HepG2 (cell line): Measurements from ENCODE around the gene TEX29. TPM values are rescaled to one million over a fixed set of nuclear protein-coding genes. Genes with fewer than 3 reads are reported as not detected.

Source experiments
- ATAC-seq: fragments of 200-7000 bp; cut with Tn5 transposase; 3 replicates; pipeline ENCODE4 v1.9.1; 2020; ENCODE audit warnings: mild to moderate bottlenecking, moderate library complexity
- BruUV-seq: library from RNA; stranded (reverse); fragments of 400-500 nt; replicated peaks from 2 replicates; lab custom pipeline; 2021; lab: Mats Ljungman, UMichigan
- CTCF ChIA-PET: fragments of 300-600 bp; formaldehyde crosslinking; extraction: SDS; loops from one replicate; lab custom pipeline; 2021; ENCODE audit warnings: low total read pairs, inconsistent platforms, low intra/inter-chr PET ratio; lab: Yijun Ruan, JAX
- POLR2A ChIA-PET: fragments of 350-600 bp; sonication (Branson Sonifier 250); formaldehyde crosslinking; loops from one replicate; lab custom pipeline; 2020; ENCODE audit warnings: antibody characterized with exemption, inconsistent platforms; lab: Yijun Ruan, JAX
- DNase-seq: peaks from one replicate; pipeline ENCODE4 v3.0.0-alpha.2; 2015; ENCODE audit warnings: low spot score
- FAIRE-seq: peaks from 3 replicates; lab custom pipeline; 2011; peaks lifted over from hg19 to GRCh38; lab: Jason Lieb, UNC
- H2AFZ ChIP-seq: one replicate; pipeline ENCODE4 v1.6.1; 2011; ENCODE audit warnings: low read length, inconsistent platforms
- H3K27ac ChIP-seq: fragments of 300-600 bp; 3 replicates; pipeline ENCODE4 v1.8.0; 2011; ENCODE audit warnings: mixed run types, mild to moderate bottlenecking, mixed read lengths, low read length, inconsistent platforms; ENCODE audit not compliant: insufficient read depth; ENCODE audit errors: extremely low read length
- H3K27me3 ChIP-seq, 2 experiments: fragments of 200-600 bp in 1 of 2; 2 replicates in 1 of 2; 3 replicates in 1 of 2; pipeline versions ENCODE4 v1.6.0 to v1.8.0; 2011; ENCODE audit warnings: low read length in 2 of 2, mild to moderate bottlenecking in 2 of 2, moderate library complexity in 2 of 2, inconsistent platforms in 1 of 2; ENCODE audit not compliant: insufficient read depth in 2 of 2, control insufficient read depth in 1 of 2
- H3K36me3 ChIP-seq, 2 experiments: fragments of 200-600 bp in 1 of 2; replicated peaks in 1 of 2; 2 replicates in 1 of 2; 3 replicates in 1 of 2; pipeline versions ENCODE4 v1.5.1 to v1.8.0; 2011; ENCODE audit warnings: low read length in 2 of 2, inconsistent platforms in 1 of 2; ENCODE audit not compliant: insufficient read depth in 2 of 2, control insufficient read depth in 1 of 2
- H3K4me1 ChIP-seq: 2 replicates; pipeline ENCODE4 v1.5.1; 2012; ENCODE audit warnings: low read length, inconsistent platforms; ENCODE audit not compliant: insufficient read depth
- H3K4me2 ChIP-seq: 2 replicates; pipeline ENCODE4 v1.6.0; 2011; ENCODE audit warnings: low read depth, low read length, inconsistent platforms
- H3K4me3 ChIP-seq, 3 experiments: fragments of 200-600 bp in 1 of 3; sonication (generic), shearing (Covaris generic) in 1 of 3; replicated peaks in 1 of 3; 2 replicates each; pipeline ENCODE4 v1.5.1; 2011 to 2016; ENCODE audit warnings: low read length in 3 of 3, inconsistent platforms in 2 of 3, low read depth in 2 of 3, mild to moderate bottlenecking in 2 of 3, control low read depth in 1 of 3, mixed read lengths in 1 of 3; ENCODE audit not compliant: insufficient read depth in 1 of 3
- H3K79me2 ChIP-seq: one replicate; pipeline ENCODE4 v1.6.1; 2011; ENCODE audit warnings: low read length, inconsistent platforms; ENCODE audit not compliant: insufficient read depth
- H3K9ac ChIP-seq: 2 replicates; pipeline ENCODE4 v1.6.0; 2011; ENCODE audit warnings: mild to moderate bottlenecking, low read depth, low read length, inconsistent platforms; ENCODE audit not compliant: insufficient read depth
- H3K9me3 ChIP-seq: 2 replicates; pipeline ENCODE4 v1.5.1; 2012; ENCODE audit warnings: mild to moderate bottlenecking, low read length
- H4K20me1 ChIP-seq: 2 replicates; pipeline ENCODE4 v1.6.0; 2011; ENCODE audit warnings: inconsistent platforms, mild to moderate bottlenecking, low read length, moderate library complexity; ENCODE audit not compliant: insufficient read depth
- EEA1 ChIP-seq: sonication (generic); formaldehyde crosslinking; IDR thresholded peaks from 2 replicates; pipeline ENCODE4 v1.5.1; 2020; ENCODE audit warnings: mild to moderate bottlenecking, missing genetic modification reagents, borderline replicate concordance
- KDM1A ChIP-seq: IDR thresholded peaks from 2 replicates; pipeline ENCODE4 v1.6.1; 2016; ENCODE audit warnings: missing compliant biosample characterization
- KDM6A ChIP-seq: IDR thresholded peaks from 2 replicates; pipeline ENCODE4 v1.6.1; 2016; ENCODE audit warnings: low read depth
- MTF1 ChIP-seq: sonication (generic); formaldehyde crosslinking; IDR thresholded peaks from 2 replicates; pipeline ENCODE4 v1.5.0; 2020; ENCODE audit warnings: missing genetic modification reagents
- NFYC ChIP-seq: IDR thresholded peaks from 2 replicates; pipeline ENCODE4 v1.6.1; 2016; ENCODE audit warnings: missing genetic modification reagents, missing compliant biosample characterization
- U2AF1 ChIP-seq: fragments of 200-400 bp; formaldehyde crosslinking; optimal IDR thresholded peaks from 2 replicates; pipeline ENCODE3; 2017; ENCODE audit warnings: mild to moderate bottlenecking, low read depth, low read length
- ZC3H13 ChIP-seq: sonication (generic); formaldehyde crosslinking; IDR thresholded peaks from 2 replicates; pipeline ENCODE4 v1.8.1; 2023; ENCODE audit warnings: mild to moderate bottlenecking, missing genetic modification reagents, moderate library complexity
- ZNF484 ChIP-seq: sonication (generic); formaldehyde crosslinking; IDR thresholded peaks from 2 replicates; pipeline ENCODE4 v1.5.1; 2020; ENCODE audit warnings: mild to moderate bottlenecking, low read depth, missing genetic modification reagents, borderline replicate concordance
- ZNF501 ChIP-seq: sonication (generic); formaldehyde crosslinking; IDR thresholded peaks from 2 replicates; pipeline ENCODE4 v1.5.1; 2020; ENCODE audit warnings: mild to moderate bottlenecking, moderate library complexity, missing genetic modification reagents
- ZSCAN29 ChIP-seq: sonication (generic); formaldehyde crosslinking; conservative IDR thresholded peaks from 2 replicates; pipeline ENCODE4 v1.4.0; 2020; ENCODE audit warnings: mild to moderate bottlenecking, missing genetic modification reagents
- WGBS: methylation state at CpG from one replicate; pipeline ENCODE4 v1.1.6; 2017; ENCODE audit warnings: low lambda C conversion rate; 5-methylcytosine and 5-hydroxymethylcytosine counted together
- in situ Hi-C: cut with HindIII; loops from 2 replicates; pipeline ENCODE4 v1.10.0; 2017; ENCODE audit warnings: low pct_unique_long_range_greater_than_20kb; ENCODE audit not compliant: extremely low pct_ligation_motif_present
- intact Hi-C: fragments of 100-400 bp; cut with micrococcal nuclease; formaldehyde crosslinking; loops from one replicate; pipeline ENCODE4 v1.10.0; 2022; ENCODE audit not compliant: unreplicated experiment
- polyA plus RNA-seq, 8 experiments: library from polyadenylated mRNA; depleted of rRNA in 3 of 8; stranded (reverse) in 7 of 8; unstranded in 1 of 8; fragments of >200 nt; fragmentation: Illumina TruSeq in 4 of 8; extraction: Trizol in 4 of 8; gene quantifications; 2 replicates each; pipeline versions ENCODE4 v1.2.1 to v1.2.3, GENCODE V29; 2011 to 2016; ENCODE audit warnings: low read depth in 4 of 8, missing spikeins in 1 of 8, mixed read lengths in 1 of 8; ENCODE audit not compliant: insufficient read depth in 1 of 8
- total RNA-seq, 5 experiments: library from RNA; depleted of rRNA; stranded (reverse); fragments of >200 nt; fragmentation: Illumina TruSeq; extraction: Trizol; gene quantifications; 2 replicates each; pipeline ENCODE4 v1.2.3, GENCODE V29; 2016; ENCODE audit warnings: low read depth in 1 of 5
- TF ChIP-seq, protein P1 (sequence below), 2 experiments: IDR thresholded peaks; 2 replicates each; pipeline ENCODE4 v1.6.1; 2011 to 2012; ENCODE audit warnings: low read length in 2 of 2, borderline replicate concordance in 1 of 2, low read depth in 1 of 2, mild to moderate bottlenecking in 1 of 2, moderate library complexity in 1 of 2
- TF ChIP-seq, protein P2 (sequence below): sonication (generic); formaldehyde crosslinking; IDR thresholded peaks from 2 replicates; pipeline ENCODE4 v1.8.0; 2022; ENCODE audit warnings: missing genetic modification reagents, low read depth, mild to moderate bottlenecking, borderline replicate concordance
- TF ChIP-seq, protein P3 (sequence below): sonication (generic); formaldehyde crosslinking; IDR thresholded peaks from 2 replicates; pipeline ENCODE4 v1.5.1; 2020; ENCODE audit warnings: mild to moderate bottlenecking, missing genetic modification reagents, borderline replicate concordance

TEX29 gene
- total and polyA plus RNA-seq, 2 of the 13 experiments (the other 11 are each of a cell fraction or from before 2014, with no cell fraction given) = 0.12 to 0.22 TPM

DNA sequence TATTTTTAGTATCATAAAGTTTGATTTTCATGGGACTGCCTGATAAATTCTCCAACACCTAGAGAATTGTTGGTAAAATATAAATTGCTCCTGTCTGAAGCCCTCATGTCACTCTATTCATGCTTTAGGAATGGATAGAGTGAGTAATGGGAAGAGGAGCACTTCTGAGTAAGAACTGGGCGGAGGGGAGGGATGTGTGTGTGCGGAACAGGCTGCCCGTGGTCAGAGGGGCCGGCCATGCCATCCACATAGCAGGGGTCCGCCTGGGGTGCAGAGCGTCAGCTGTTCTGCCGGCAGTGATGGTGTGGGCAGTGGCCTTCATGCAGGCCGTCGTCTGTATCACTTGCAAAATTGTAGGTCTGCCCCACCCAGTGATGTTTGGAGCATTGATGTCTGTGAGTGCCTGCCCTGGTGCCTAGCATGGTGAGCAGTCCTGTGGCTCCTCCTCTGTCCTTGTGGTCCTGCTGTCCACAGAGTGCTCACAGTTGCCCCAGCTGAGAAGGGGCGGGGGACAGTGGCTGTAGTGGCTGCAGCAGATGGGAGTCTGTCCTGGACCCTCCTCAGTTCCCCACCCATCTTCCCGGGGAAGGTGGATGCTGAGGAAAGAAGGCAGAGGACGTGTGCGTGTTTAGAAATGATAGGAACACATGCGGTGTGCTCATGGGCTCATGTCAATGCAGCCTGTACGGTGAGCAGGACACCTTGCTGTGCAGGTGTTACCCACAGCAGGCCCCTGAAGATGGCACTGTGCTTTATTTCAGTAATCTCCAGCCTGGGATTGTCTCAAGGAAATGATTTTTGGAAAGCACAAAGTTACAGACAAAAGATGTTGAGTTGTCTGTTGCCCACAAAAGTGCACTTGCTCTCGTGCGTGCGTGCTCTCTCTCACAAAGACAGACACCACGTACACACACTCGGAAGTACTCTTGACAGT is 49.4 kb upstream of the TEX29 start:
- no peak overlapping the region for H3K27ac ChIP-seq
- ATAC-seq (no peak), FAIRE-seq (no peak), DNase-seq (no peak)
- intact Hi-C loops = no loop called here
- TF ChIP-seq, protein P1, sequence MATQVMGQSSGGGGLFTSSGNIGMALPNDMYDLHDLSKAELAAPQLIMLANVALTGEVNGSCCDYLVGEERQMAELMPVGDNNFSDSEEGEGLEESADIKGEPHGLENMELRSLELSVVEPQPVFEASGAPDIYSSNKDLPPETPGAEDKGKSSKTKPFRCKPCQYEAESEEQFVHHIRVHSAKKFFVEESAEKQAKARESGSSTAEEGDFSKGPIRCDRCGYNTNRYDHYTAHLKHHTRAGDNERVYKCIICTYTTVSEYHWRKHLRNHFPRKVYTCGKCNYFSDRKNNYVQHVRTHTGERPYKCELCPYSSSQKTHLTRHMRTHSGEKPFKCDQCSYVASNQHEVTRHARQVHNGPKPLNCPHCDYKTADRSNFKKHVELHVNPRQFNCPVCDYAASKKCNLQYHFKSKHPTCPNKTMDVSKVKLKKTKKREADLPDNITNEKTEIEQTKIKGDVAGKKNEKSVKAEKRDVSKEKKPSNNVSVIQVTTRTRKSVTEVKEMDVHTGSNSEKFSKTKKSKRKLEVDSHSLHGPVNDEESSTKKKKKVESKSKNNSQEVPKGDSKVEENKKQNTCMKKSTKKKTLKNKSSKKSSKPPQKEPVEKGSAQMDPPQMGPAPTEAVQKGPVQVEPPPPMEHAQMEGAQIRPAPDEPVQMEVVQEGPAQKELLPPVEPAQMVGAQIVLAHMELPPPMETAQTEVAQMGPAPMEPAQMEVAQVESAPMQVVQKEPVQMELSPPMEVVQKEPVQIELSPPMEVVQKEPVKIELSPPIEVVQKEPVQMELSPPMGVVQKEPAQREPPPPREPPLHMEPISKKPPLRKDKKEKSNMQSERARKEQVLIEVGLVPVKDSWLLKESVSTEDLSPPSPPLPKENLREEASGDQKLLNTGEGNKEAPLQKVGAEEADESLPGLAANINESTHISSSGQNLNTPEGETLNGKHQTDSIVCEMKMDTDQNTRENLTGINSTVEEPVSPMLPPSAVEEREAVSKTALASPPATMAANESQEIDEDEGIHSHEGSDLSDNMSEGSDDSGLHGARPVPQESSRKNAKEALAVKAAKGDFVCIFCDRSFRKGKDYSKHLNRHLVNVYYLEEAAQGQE (IDR thresholded peaks at IDR 0.05; ENCODE audit: borderline replicate concordance in 1 of 2, low read depth in 1 of 2, low read length in 2 of 2) = no peak
- TF ChIP-seq U2AF1 (no peak), EEA1 (CRISPR knock-in tag) (no peak), MTF1 (no peak), KDM6A (CRISPR knock-in tag) (no peak), ZNF484 (CRISPR knock-in tag) (no peak), ZC3H13 (CRISPR knock-in tag) (no peak), ZNF501 (no peak), KDM1A (no peak), NFYC (CRISPR knock-in tag) (no peak), ZSCAN29 (CRISPR knock-in tag) (no peak)
- TF ChIP-seq, protein P2, sequence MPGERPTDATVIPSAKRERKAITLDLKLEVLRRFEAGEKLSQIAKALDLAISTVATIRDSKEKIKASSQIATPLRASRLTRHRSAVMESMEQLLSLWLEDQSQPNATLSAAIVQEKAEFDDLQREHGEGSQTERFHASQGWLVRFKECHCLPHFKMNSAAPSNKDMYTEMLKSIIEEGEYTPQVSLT (CRISPR knock-in tag) = no peak
- TF ChIP-seq, protein P3, sequence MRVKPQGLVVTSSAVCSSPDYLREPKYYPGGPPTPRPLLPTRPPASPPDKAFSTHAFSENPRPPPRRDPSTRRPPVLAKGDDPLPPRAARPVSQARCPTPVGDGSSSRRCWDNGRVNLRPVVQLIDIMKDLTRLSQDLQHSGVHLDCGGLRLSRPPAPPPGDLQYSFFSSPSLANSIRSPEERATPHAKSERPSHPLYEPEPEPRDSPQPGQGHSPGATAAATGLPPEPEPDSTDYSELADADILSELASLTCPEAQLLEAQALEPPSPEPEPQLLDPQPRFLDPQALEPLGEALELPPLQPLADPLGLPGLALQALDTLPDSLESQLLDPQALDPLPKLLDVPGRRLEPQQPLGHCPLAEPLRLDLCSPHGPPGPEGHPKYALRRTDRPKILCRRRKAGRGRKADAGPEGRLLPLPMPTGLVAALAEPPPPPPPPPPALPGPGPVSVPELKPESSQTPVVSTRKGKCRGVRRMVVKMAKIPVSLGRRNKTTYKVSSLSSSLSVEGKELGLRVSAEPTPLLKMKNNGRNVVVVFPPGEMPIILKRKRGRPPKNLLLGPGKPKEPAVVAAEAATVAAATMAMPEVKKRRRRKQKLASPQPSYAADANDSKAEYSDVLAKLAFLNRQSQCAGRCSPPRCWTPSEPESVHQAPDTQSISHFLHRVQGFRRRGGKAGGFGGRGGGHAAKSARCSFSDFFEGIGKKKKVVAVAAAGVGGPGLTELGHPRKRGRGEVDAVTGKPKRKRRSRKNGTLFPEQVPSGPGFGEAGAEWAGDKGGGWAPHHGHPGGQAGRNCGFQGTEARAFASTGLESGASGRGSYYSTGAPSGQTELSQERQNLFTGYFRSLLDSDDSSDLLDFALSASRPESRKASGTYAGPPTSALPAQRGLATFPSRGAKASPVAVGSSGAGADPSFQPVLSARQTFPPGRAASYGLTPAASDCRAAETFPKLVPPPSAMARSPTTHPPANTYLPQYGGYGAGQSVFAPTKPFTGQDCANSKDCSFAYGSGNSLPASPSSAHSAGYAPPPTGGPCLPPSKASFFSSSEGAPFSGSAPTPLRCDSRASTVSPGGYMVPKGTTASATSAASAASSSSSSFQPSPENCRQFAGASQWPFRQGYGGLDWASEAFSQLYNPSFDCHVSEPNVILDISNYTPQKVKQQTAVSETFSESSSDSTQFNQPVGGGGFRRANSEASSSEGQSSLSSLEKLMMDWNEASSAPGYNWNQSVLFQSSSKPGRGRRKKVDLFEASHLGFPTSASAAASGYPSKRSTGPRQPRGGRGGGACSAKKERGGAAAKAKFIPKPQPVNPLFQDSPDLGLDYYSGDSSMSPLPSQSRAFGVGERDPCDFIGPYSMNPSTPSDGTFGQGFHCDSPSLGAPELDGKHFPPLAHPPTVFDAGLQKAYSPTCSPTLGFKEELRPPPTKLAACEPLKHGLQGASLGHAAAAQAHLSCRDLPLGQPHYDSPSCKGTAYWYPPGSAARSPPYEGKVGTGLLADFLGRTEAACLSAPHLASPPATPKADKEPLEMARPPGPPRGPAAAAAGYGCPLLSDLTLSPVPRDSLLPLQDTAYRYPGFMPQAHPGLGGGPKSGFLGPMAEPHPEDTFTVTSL (CRISPR knock-in tag) = no peak
- no peaks in the 10 kb centered on the region for H3K9me3 ChIP-seq
- no peaks in the 10 kb centered on the region for H3K27me3 ChIP-seq
- no peak overlapping the region for H3K4me2 ChIP-seq
- whole genome bisulfite sequencing = 97% methylated on average over 15 of the region's 20 CpGs
- H3K79me2 ChIP-seq = no peaks in the 10 kb centered on the region
- ChIA-PET CTCF (no interaction called here), POLR2A (no interaction called here)
- in situ Hi-C loops = no loop called here
- H3K9ac ChIP-seq = no peak overlapping the region
- no TSS peak for BruUV-seq
- H3K4me3 ChIP-seq = no peak overlapping the region
- H2AFZ ChIP-seq = no peak overlapping the region
- no peaks in the 10 kb centered on the region for H4K20me1 ChIP-seq
- H3K4me1 ChIP-seq = no peaks in the 10 kb centered on the region
- H3K36me3 ChIP-seq = peaks cover 23 to 67% of the 10 kb centered on the region in 2 experiments
